Spleen (tissue), 7 donors: ENCODE results near the gene PPM1H.

Source experiments
- CTCF ChIP-seq, 11 experiments: fragments of 200-600 bp in 7 of 11; fragments of 450-650 bp in 4 of 11; sonication (generic) in 4 of 11; IDR thresholded peaks in 8 of 11; conservative IDR thresholded peaks in 3 of 11; 1 replicate in 7 of 11; 2 replicates in 4 of 11; pipeline versions ENCODE4 v1.4.0 to v1.8.0; 2016 to 2021; ENCODE audit warnings: antibody characterized with exemption in 11 of 11, inconsistent platforms in 4 of 11, mild to moderate bottlenecking in 1 of 11
- POLR2A ChIP-seq, 3 donors: fragments of 450-650 bp; IDR thresholded peaks; one replicate each; pipeline ENCODE4 v1.5.1; 2017; ENCODE audit warnings: antibody characterized with exemption in 3 of 3, mild to moderate bottlenecking in 1 of 3
- POLR2AphosphoS5 ChIP-seq, 3 donors: sonication (generic); formaldehyde crosslinking; IDR thresholded peaks; one replicate each; pipeline ENCODE4 v1.5.1; 2017; ENCODE audit warnings: antibody characterized with exemption in 3 of 3
- donor health status: DM: no; HTN: no; CAD: no; lungs with moderate emphysema.
- donor health status: DM: no; HTN: no; CAD: no.
- donor health status: DM: no; HTN: no; CAD: no.

- no peak for TF ChIP-seq CTCF (IDR thresholded peaks at IDR 0.05 in 8 of 11, conservative IDR thresholded peaks at IDR 0.05 in 3 of 11)
- no peak for TF ChIP-seq POLR2A (IDR thresholded peaks at IDR 0.05)
- TF ChIP-seq POLR2AphosphoS5 (IDR thresholded peaks at IDR 0.05) = no peak
Observed at GRCh38 chr12:62730649-62731048, 204.3 kb downstream of the PPM1H start.
